HG03439 (cell line): Measurements from ENCODE around the gene CBFB.

ENCODE experiments used
- ATAC-seq: cut with Tn5 transposase; IDR thresholded peaks from one replicate; pipeline ENCODE4 v1.9.1; 2021; ENCODE audit warnings: mild to moderate bottlenecking, moderate library complexity; ENCODE audit not compliant: unreplicated experiment

Gene CBFB

GRCh38 chr16:67091906-67092566 is 63.1 kb downstream of the CBFB start:
- ATAC-seq = no peak

GRCh38 chr16:67093098-67093726 is 64.3 kb downstream of the CBFB start:
- no peak for ATAC-seq

- ATAC-seq = no peak
Observed at GRCh38 chr16:67098599-67098998, 69.7 kb downstream of the CBFB start.

GRCh38 chr16:67100569-67101310 is 71.8 kb downstream of the CBFB start:
- no peak for ATAC-seq

- no peak for ATAC-seq
Observed at GRCh38 chr16:67101311-67102082, 72.5 kb downstream of the CBFB start.

DNA sequence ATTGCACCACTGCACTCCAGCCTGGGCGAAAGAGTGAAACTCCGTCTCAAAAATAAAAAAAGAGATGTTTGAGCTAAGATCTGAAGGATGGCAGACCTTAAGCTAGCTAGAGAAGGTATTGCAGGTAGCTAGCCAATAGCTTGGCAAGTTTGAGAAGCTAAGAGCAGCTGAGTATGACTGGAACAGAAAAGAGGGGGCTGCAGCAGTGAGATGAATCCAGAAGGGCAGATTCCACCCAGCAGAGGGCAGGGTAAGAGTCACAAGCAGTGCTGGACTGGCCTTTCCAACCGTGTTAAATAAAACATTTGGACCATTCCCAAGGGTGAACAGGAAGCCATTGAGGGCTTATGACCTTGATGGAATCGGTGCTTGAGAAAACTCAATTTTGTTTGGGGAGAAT is 75.1 kb downstream of the CBFB start:
- no peak for ATAC-seq

DNA sequence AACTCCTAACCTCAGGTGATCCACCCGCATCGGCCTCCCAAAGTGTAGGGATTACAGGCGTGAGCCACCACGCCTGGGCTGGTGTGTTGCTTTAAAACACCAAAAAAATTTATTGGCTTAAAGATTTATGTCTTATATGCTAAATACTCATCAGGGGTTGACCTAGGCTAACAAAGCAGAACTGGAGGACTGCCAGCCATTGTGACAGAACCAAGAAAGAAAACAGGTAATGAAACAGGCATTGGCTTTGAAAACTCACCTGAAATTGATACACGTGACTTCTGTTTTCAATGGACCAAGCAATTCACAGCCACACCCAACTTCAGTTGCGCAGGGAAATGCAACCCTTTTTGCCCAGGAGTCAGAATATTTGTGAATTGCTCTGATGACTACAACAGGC is 75.9 kb downstream of the CBFB start:
- ATAC-seq = no peak

- ATAC-seq = no peak
Observed at GRCh38 chr16:67105246-67105645, 76.3 kb downstream of the CBFB start.

DNA sequence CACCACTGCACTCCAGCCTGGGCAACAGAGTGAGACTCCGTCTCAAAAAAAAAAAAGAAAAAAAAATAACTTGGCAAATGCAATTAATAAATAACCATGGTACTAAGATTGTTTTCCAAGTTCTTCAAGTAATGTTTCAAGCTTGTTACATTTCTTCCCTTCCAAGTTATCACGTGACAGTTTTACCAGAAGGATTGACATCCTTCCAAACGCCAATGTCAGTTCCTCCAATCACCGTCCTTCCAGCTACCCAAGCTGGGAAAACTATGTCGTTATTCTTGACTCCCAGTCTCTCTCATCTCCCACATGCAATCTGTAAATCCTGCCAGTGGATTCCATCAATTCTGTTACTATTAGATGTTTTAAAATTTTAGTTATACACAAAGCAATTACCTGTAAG is 76.9 kb downstream of the CBFB start:
- no peak for ATAC-seq

GRCh38 chr16:67108489-67108888 is 79.5 kb downstream of the CBFB start:
- ATAC-seq = no peak

DNA sequence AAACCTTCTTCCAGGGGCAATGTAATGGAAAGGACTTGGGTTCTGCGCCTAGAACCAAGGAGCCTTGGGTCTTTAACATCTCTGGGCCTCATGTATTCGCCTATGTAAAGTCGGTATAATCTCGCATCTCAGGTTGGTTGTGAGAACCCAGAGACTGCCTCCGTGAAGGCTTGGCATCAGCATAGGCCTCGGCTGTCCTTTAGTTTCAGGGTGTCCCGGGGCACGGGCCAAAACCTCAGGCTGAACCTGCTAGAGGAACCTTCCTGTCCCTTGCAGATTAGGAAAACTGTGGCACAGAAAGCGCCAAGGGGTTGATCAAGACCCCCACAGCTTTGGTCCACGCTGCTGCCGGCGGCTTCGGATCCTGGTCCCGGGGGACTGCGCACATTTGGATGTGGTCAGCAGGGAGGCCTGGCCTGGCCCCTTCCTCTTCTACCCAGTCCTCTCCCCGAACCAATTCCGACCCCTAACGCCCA is 80.0 kb downstream of the CBFB start:
- ATAC-seq = no peak

DNA sequence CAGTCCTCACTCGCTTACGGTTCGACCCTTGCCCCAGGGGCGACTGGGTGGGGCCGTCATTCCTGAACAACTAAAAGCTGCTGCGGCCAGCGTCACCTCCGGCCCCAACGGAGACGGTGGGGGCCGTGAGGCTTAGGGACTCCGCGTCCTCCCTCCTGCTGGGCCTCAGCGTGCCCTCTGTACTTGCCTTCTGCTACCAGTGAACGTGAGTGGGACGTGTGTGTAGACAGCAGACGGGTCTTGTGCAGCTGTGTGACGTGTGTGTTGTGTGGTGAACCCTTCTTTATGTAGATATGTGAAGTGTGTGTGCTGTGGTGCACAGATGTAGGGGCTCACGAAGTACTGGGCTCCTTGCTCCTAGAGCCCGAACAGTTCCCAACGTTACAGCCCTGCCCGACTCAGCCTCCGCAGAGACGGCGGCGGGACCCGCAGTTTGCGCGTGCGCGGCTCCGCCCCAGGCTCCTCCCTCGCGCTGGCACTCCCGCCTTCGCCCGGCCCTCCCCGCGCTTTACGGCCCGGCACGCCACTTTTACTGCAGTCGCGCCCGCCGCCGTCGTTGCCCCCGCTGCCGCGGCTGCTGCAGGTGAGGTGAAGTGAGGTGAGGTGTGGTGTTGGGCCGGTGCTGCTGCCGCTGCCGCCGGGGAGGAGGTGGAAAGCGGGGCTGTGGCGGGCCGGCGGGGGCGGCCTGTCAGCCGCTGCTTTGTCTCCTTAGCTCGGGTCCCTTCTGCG is 80.6 kb downstream of the CBFB start, which contains the start of gene PHAF1:
PHAF1 (plus strand) TSS at position 535 of the 729 bp plus-strand sequence. CDS start 235 bp downstream, outside the sequence.
- ATAC-seq = peak; percentile 84

GRCh38 chr16:67111951-67112444 is 83.0 kb downstream of the CBFB start:
- no peak for ATAC-seq

GRCh38 chr16:67112591-67113399 is 83.8 kb downstream of the CBFB start:
- no peak for ATAC-seq

- no peak for ATAC-seq
Observed at GRCh38 chr16:67114793-67115192, 85.8 kb downstream of the CBFB start.

DNA sequence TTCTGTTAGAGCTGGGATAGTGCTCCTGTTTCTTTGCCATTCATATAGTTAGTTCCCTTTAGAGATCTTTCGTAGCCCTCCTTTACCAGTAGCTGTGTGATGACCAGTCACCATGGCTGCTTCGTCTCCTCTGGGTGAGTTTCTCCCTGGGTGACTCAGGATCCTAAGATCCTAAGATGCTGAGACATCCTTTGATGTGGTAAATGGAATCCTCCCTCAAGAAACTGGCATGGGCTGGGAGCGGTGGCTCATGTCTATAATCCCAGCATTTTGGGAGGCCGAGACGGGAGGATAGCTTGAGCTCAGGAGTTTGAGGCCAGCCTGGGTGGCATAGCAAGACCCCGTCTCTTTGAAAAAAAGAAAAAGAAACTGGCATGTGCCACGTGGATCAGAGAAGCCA is 86.7 kb downstream of the CBFB start:
- ATAC-seq = no peak

DNA sequence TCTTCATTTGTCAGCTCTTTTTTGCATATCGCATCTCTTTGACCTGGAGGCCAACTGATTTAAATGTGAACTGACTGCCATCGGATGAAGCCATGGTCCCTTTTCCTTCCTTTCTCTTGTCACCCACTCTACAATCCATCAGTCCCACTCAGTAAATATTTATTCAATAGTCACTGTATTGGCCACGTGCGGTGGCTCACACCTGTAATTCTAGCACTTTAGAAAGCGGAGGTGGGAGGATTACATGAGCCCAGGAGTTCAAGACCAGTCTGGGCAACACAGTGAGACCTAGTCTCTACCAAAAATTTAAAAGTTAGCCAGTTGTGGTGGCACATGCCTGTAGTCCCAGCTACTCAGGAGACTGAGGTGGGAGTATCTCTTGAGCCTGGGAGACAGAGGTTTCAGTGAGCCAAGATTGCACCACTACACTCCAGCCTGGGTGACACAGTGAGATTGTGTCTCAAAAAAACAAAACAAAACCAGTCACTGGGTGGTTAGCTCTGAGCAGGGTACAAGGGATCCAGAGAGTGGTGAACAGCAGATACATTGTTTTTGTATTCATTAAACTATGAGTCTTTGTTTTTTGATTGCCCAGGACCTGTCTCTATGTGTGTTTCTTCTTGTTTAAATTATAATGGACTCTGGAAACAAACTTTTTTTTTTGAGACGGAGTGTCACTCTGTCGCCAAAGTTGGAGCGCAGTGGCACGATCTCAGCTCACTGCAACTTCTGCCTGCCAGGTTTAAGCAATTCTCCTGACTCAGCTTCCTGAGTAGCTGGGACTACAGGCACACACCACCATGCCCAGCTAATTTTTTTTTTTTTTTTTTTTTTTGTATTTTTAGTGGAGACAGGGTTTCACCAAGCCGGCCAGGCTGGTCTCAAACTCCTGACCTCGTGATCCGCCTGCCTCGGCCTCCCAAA is 87.7 kb downstream of the CBFB start:
- ATAC-seq = no peak

DNA sequence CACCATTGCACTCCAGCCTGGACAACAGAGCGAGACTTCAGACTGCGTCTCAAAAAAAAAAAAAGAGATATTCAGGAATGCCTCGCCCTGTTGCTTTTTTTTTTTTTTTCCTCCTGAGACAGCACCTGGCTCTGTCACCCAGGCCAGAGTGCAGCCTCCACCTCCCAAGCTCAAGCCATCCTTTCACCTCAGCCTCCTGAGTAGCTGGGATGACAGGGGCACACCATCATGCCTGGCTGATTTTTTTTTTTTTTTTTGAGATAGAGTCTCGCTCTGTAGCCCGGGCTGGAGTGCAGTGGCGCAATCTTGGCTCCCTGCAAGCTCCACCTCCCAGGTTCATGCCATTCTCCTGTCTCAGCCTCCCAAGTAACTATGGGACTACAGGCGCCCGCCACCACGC is 88.8 kb downstream of the CBFB start:
- no peak for ATAC-seq
